ENCODE data around the gene MAEA.

MAEA gene

DNA sequence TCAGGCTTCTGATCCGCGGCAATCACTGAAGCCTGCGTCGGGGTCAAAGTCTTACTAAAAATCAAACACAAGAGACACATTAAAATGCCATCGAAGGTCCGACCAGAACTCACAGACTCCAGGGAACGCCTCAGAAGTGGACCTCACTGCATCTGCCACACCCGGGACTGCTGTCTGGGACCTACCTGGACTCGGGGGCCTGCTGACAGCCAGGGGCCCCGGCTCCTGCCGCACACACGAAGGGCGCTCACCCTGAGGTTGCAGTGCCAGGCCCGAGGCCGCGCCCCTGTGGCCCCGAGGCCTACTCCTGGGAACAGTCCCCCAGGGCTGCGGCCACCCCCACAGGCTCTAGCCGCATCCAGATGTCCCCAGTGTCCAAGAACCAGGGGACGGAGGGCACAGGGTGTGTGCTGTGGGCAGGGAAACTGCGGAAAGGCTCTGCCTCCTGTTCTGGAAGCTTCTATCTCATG, 48.2 kb upstream of the MAEA start:
- Histone ChIP-seq H3K36me3 (ENCODE audit: insufficient read depth, low read length) (0 out of 2 replicates have a peak, but pooled peaks cover 4% of the 10 kb centered on the region), H3K9me2 (ENCODE audit: low read depth, low read length) (no peaks in the 10 kb centered on the region), H3K4me1 (ENCODE audit: insufficient read depth, low read length, severe bottlenecking) (peaks cover 5% of the 10 kb centered on the region), H3F3A (ENCODE audit: insufficient read depth, low read length) (no peaks in the 10 kb centered on the region), H3K79me2 (ENCODE audit: insufficient read depth, low read length) (peaks cover 14% of the 10 kb centered on the region; the same call in 1 of the 2 replicates), H2AFZ (ENCODE audit: low read length) (no peak overlapping the region), H4K20me1 (ENCODE audit: insufficient read depth, low read length) (no peaks in the 10 kb centered on the region), H3K4me3 (ENCODE audit: low read depth, low read length, poor library complexity, severe bottlenecking) (no peak overlapping the region), H3K9me3 (ENCODE audit: low read length) (no peaks in the 10 kb centered on the region), H3K9ac (ENCODE audit: low read length) (no peak overlapping the region), H3K27ac (ENCODE audit: low read depth, low read length, poor library complexity, severe bottlenecking) (no peak overlapping the region), H3K4me2 (ENCODE audit: low read length) (no peak overlapping the region), H3K27me3 (ENCODE audit: insufficient read depth, low read length) (no peaks in the 10 kb centered on the region)
- TF ChIP-seq CTCF (IDR thresholded peaks at IDR 0.05; ENCODE audit: low read length) (no peak), EZH2 (IDR thresholded peaks at IDR 0.05; ENCODE audit: borderline replicate concordance, low read length) (no peak)

DNA sequence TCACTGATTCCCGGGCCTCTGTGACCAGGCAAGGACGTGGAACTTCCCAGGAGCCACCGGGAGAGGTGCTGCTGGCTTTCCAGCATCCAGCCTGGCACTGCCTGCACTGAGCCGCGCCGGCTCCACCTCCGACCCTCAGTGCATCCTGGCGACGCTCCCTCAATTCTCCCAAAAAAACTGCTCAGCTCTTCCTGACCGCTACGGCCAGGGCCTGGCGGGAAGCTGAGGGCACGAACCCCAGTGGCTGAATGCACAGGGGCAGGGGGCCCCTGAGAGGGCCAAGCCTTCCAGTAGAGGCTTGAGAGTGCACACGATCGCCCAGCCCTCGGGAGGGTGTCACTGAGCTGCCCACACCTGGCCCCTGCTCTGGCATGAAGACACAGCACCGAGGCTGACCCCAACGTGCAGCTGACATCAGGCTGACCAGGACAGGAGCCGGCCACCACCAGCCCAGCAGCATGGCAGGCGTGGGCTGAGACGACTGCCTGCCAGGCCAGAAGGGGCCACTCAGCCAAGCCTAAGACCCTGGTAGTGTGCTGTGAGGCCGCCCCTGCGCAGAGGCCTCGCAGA, 47.7 kb upstream of the MAEA start:
- no peaks in the 10 kb centered on the region for H3F3A ChIP-seq (ENCODE audit: insufficient read depth, low read length)
- H3K9me3 ChIP-seq (ENCODE audit: low read length), result no peaks in the 10 kb centered on the region
- H3K4me3 ChIP-seq (ENCODE audit: low read depth, low read length, poor library complexity, severe bottlenecking), result no peak overlapping the region
- peaks cover 10% of the 10 kb centered on the region for H3K4me1 ChIP-seq (ENCODE audit: insufficient read depth, low read length, severe bottlenecking)
- H3K36me3 ChIP-seq (ENCODE audit: insufficient read depth, low read length), result 0 out of 2 replicates have a peak, but pooled peaks cover 4% of the 10 kb centered on the region
- no peak overlapping the region for H3K9ac ChIP-seq (ENCODE audit: low read length)
- no peaks in the 10 kb centered on the region for H3K9me2 ChIP-seq (ENCODE audit: low read depth, low read length)
- H4K20me1 ChIP-seq (ENCODE audit: insufficient read depth, low read length), result no peaks in the 10 kb centered on the region
- H3K4me2 ChIP-seq (ENCODE audit: low read length), result no peak overlapping the region
- H3K27ac ChIP-seq (ENCODE audit: low read depth, low read length, poor library complexity, severe bottlenecking), result no peak overlapping the region
- TF ChIP-seq EZH2 (IDR thresholded peaks at IDR 0.05; ENCODE audit: borderline replicate concordance, low read length), result no peak
- no peak for TF ChIP-seq CTCF (IDR thresholded peaks at IDR 0.05; ENCODE audit: low read length)
- H3K79me2 ChIP-seq (ENCODE audit: insufficient read depth, low read length), result peaks cover 19% of the 10 kb centered on the region; the same call in 1 of the 2 replicates
- H3K27me3 ChIP-seq (ENCODE audit: insufficient read depth, low read length), result no peaks in the 10 kb centered on the region
- H2AFZ ChIP-seq (ENCODE audit: low read length), result no peak overlapping the region

DNA sequence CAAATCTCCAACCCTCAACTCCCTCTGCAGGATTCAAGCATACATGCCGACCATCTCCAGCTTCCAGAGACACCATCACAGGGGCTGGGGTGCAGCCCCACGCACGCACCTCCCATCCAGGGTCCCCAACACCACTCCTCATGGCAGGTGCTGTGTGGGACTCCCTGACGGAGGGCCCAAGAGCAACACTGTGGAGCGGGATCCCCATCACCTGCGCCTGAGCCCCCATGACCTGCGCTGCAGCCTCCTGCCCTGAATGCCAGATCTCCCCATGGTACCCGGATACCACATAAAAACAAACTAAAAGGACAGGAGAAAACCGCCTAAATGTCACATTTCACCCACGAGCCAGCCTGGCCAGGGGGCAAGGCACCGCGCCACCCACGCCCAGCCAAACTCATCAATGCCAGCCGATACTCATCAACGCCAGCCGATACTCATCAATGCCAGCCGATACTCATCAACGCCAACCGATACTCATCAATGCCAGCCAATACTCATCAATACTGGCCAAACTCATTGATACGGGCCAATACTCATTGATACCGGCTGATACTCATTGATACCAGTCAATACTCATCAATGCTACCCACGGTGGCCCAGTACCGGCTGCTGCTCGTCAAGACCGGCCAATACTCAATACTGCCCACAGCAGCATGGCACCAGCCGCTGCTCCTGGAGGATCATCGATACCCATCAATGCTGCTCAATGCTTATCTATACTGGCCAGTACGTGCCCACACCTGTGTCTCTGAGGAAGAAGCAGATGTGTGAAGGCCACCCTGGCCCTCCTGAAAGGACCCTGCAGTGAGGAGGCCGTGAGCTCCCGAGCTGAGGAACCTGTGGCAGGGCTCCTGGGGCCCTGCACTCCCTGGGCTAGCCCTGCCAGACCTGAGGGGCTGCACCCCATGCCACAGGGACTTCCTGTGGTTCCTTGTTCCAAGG, 46.9 kb upstream of the MAEA start:
- H4K20me1 ChIP-seq (ENCODE audit: insufficient read depth, low read length), result no peaks in the 10 kb centered on the region

More for the DNA sequence above, 46.9 kb upstream of the MAEA start:
- Histone ChIP-seq H3K9ac (ENCODE audit: low read length) (no peak overlapping the region), H2AFZ (ENCODE audit: low read length) (no peak overlapping the region), H3K4me3 (ENCODE audit: low read depth, low read length, poor library complexity, severe bottlenecking) (no peak overlapping the region), H3K27me3 (ENCODE audit: insufficient read depth, low read length) (no peaks in the 10 kb centered on the region), H3K9me2 (ENCODE audit: low read depth, low read length) (no peaks in the 10 kb centered on the region), H3K36me3 (ENCODE audit: insufficient read depth, low read length) (0 out of 2 replicates have a peak, but pooled peaks cover 4% of the 10 kb centered on the region), H3K9me3 (ENCODE audit: low read length) (no peaks in the 10 kb centered on the region), H3K79me2 (ENCODE audit: insufficient read depth, low read length) (peaks cover 25% of the 10 kb centered on the region; the same call in 1 of the 2 replicates), H3K4me1 (ENCODE audit: insufficient read depth, low read length, severe bottlenecking) (peaks cover 15% of the 10 kb centered on the region), H3F3A (ENCODE audit: insufficient read depth, low read length) (no peaks in the 10 kb centered on the region), H3K27ac (ENCODE audit: low read depth, low read length, poor library complexity, severe bottlenecking) (no peak overlapping the region), H3K4me2 (ENCODE audit: low read length) (no peak overlapping the region)
- TF ChIP-seq EZH2 (IDR thresholded peaks at IDR 0.05; ENCODE audit: borderline replicate concordance, low read length) (no peak), CTCF (IDR thresholded peaks at IDR 0.05; ENCODE audit: low read length) (no peak)

All from OCI-LY1 (cell line).